IgD-negative memory B cell (primary cell): ENCODE results near the gene ZCCHC14. TPM values are rescaled to one million over a fixed set of nuclear protein-coding genes. Genes with fewer than 3 reads are reported as not detected.
"Not testable (repeated sequence)": the region's sequence is repeated elsewhere in the genome, so short reads cannot be mapped to it uniquely, and the experiment has no call there.

ENCODE experiments used
- H3K27ac Mint-ChIP-seq, 3 donors: one replicate each; pipeline ENCODE4 v1.8.0; 2020 to 2022; ENCODE audit warnings: mild to moderate bottlenecking in 3 of 3, mixed read lengths in 3 of 3, moderate library complexity in 1 of 3
- H3K27me3 Mint-ChIP-seq: one replicate; pipeline ENCODE4 v1.8.0; 2021; ENCODE audit warnings: mixed read lengths
- H3K36me3 Mint-ChIP-seq: one replicate; pipeline ENCODE4 v1.8.0; 2020; ENCODE audit warnings: mild to moderate bottlenecking, mixed read lengths
- H3K4me1 Mint-ChIP-seq, 3 donors: one replicate each; pipeline ENCODE4 v1.8.0; 2020 to 2022; ENCODE audit warnings: mixed read lengths in 3 of 3, mild to moderate bottlenecking in 1 of 3
- H3K4me3 Mint-ChIP-seq, 4 donors: one replicate each; pipeline ENCODE4 v1.8.0; 2020 to 2022; ENCODE audit warnings: mild to moderate bottlenecking in 4 of 4, mixed read lengths in 4 of 4, moderate library complexity in 3 of 4
- H3K9me3 Mint-ChIP-seq, 3 donors: one replicate each; pipeline ENCODE4 v1.8.0; 2020 to 2021; ENCODE audit warnings: mixed read lengths in 3 of 3, mild to moderate bottlenecking in 1 of 3
- polyA plus RNA-seq: library from polyadenylated mRNA; unstranded; fragments of 300-500 nt; fragmentation: Illumina TruSeq; gene quantifications from one replicate; pipeline ENCODE4 v1.2.3, GENCODE V29; 2021

ZCCHC14 gene
- polyA plus RNA-seq, 1 donor from 2014 or later = 0.53 TPM

DNA sequence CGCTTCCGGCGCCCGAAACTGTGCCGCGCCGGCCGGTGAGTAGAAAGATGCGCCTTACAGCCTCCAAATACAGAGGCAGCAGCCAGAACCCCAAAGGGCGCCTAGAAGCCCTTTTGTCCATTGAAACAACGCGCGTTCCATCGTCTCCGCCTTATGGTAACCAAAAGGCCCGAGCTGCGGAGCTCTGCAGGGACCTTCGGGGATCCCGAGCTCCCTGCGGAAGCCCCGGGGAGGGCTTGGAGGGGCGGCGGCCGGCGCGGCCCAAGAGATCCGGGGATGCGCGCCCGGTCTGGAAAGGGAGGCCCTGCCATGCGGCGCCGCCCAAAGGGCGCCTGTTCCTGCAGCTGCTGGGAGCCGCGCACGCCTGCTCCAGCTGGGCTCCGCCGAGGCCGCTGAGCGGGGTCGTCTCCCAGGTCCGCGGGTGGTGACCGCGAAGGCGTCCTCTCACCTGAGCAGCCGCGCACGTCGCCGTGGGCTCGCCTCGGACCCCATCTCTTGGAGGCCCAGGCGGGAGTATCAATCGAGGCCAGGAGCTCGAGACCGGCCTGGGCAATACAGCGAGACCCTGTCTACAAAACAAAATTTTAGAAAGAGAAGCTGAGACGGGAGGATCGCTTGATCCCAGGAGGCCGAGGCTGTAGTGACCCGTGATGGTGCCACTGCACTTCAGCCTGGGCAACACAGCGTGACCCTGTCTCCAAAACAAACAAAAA lies 108.5 kb downstream of the ZCCHC14 start:
- no peaks in the 10 kb centered on the region for H3K27me3 Mint-ChIP-seq
- peak overlapping the region; percentile 92 to 98 (median 97) for H3K4me3 Mint-ChIP-seq
- H3K9me3 Mint-ChIP-seq = no peaks in the 10 kb centered on the region
- H3K36me3 Mint-ChIP-seq = peaks cover 7% of the 10 kb centered on the region
- H3K27ac Mint-ChIP-seq = peak overlapping the region; percentile 96 to 100 (median 99)
- peaks cover 30 to 43% (median 33%) of the 10 kb centered on the region in 3 donors for H3K4me1 Mint-ChIP-seq

DNA sequence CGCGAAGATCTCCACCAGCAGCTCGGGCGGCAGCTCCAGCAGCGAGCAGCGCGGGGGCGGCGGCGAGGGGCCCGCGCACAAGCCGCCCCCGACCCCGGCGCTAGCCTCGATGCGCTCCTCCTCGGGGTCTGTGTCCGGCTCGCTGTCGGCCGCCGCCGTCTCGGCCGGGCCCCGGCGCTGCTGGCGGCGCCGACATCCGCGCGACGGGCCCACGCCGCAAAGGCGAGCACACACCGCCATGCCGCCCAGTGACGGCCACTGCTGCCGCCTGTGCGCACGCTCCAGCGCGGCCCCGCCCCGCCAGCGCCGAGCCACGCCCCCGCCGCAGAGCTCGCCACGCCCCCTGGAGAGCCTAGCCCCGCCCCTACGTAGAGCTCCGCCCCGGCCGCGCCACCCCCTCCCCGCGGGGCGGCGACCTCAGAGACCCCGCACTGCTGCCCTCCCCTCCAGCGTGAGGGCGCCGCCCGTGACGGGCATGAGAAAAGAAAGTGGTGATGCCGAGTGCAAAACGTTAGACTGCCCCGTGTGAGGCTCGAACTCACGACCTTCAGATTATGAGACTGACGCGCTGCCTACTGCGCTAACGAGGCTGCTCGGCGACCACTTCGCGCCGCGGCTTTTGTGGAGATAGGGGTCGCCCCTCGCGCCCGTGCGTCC lies 109.2 kb downstream of the ZCCHC14 start, which contains the start of gene FBXO31:
TSS of gene FBXO31 (minus strand) at position 272 of the 657 bp plus-strand sequence. CDS start at position 240, 32 bp downstream.
- Mint-ChIP-seq H3K27ac (peak within 1 kb of the TSS; percentile 96 to 100 (median 99)), H3K27me3 (no peaks in the 10 kb centered on the region), H3K9me3 (no peaks in the 10 kb centered on the region), H3K4me3 (peak within 1 kb of the TSS; percentile 92 to 98 (median 97)), H3K4me1 (peaks cover 30 to 45% (median 35%) of the 10 kb centered on the region in 3 donors), H3K36me3 (peaks cover 7% of the 10 kb centered on the region)

DNA sequence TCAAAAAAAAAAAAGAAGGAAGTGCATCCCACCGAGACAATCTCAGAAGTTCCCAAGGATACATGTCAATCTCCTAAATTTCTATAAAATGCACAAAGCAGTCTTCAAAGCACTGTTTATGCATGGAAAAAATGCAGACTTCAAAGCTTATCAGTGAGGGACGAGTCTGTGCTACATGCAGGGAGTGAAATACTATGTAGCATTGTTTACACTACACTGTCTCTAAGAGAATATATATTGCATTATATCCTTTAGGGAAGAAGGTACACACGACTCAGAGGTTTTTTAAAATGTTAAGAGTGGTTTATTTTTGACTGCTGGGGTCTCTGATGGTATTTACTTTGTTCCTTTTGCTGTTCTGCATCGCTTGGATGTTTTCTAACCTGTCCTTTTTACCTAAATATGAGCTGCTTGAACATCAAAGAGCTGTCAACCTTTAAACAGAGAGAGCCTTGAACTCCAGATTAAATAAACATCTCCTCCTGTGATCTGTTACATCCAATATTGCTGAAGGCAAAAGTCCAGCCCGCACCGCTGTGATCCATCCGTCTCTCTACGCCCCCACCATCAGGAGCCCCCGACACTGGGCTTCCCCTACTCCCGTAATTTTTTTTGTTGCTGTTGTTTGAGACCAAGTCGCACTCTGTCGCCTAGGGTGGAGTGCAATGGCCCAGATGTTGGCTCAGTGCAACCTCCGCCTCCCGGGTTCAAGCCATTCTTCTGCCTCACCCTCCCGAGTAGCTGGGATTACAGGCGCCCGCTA lies 110.6 kb downstream of the ZCCHC14 start:
- Mint-ChIP-seq H3K9me3 (no peaks in the 10 kb centered on the region), H3K4me3 (peak overlapping the region; percentile 85 to 95 (median 92)), H3K4me1 (peaks cover 18 to 32% (median 27%) of the 10 kb centered on the region in 3 donors), H3K27me3 (no peaks in the 10 kb centered on the region), H3K27ac (peak overlapping the region; percentile 78 to 93 (median 92)), H3K36me3 (peaks cover 7% of the 10 kb centered on the region)

DNA sequence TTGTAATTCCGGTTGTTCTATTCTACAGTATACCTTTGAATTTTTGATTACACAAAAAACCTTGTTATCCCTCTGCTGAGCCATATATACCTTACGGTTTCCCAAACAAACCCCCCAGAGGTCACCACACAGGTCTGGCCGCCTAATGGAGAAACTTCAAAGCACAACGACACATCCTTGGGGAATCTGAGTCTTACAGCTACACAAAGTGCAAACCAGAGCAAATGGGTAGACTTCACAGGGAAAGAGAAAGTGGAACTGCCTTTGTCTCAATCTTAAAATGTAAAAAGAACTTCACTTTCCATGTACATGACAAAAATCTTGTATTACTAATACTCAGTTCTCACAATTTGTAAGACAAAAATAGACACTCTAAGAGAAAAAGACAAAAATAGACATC lies 111.9 kb downstream of the ZCCHC14 start:
- Mint-ChIP-seq H3K4me1 (peaks cover 16 to 30% (median 22%) of the 10 kb centered on the region in 3 donors), H3K4me3 (peak overlapping the region; percentile 70 to 96 (median 87)), H3K27ac (peak overlapping the region in 2 of 3 donors; percentile 20 to 92), H3K36me3 (peaks cover 4% of the 10 kb centered on the region), H3K9me3 (no peaks in the 10 kb centered on the region), H3K27me3 (no peaks in the 10 kb centered on the region)

DNA sequence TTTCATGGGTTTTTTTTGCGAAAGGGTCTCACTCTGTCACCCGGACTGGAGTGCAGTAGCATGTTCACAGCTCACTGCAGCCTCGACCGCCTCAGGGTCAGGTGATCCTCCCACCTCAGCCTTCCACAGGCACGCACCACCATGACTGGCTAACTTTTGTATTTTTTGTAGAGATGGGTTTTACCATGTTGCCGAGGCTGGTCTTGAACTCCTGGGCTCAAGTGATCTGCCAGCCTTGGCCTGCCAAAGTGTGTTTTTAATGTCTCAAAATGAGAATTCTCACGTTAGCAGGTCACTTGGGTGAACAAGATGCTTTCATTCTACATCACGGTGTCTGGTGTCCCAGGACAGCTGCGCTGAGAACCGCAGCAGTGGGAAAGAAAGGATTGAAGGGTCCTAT lies 112.4 kb downstream of the ZCCHC14 start:
- Mint-ChIP-seq H3K36me3 (peaks cover 4% of the 10 kb centered on the region), H3K9me3 (no peaks in the 10 kb centered on the region), H3K27ac (peak overlapping the region in 1 of 3 donors; percentile 92), H3K4me3 (peak overlapping the region in 3 of 4 donors; percentile 85 to 96 (median 89)), H3K4me1 (peaks cover 20 to 28% (median 21%) of the 10 kb centered on the region in 3 donors), H3K27me3 (no peaks in the 10 kb centered on the region)

DNA sequence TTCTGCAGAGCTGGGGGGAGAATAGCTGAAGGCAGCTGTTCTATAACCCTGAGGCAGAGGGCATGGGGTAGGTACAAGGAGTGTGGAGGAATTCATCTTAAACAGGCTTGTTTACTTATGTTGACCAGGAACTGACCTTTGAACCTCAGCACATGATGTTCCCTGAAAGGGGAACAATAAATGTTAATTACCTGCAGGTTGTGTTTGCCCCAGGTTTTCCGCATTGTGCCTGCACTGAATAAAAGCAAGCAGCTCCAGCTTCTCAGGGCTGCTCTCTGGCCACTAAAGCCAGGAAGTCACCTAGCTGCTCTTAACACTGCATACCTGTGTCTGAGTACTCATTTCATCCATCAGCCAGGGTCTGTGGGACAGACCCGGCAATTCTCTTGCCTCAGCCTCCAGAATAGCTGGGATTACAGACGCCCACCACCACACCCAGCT lies 113.5 kb downstream of the ZCCHC14 start:
- Mint-ChIP-seq H3K27ac (peak overlapping the region in 2 of 3 donors; percentile 39 to 41), H3K4me1 (peaks cover 20 to 28% (median 20%) of the 10 kb centered on the region in 3 donors)
- not testable (repeated sequence) for H3K27me3 Mint-ChIP-seq, H3K36me3 Mint-ChIP-seq, H3K4me3 Mint-ChIP-seq, H3K9me3 Mint-ChIP-seq

DNA sequence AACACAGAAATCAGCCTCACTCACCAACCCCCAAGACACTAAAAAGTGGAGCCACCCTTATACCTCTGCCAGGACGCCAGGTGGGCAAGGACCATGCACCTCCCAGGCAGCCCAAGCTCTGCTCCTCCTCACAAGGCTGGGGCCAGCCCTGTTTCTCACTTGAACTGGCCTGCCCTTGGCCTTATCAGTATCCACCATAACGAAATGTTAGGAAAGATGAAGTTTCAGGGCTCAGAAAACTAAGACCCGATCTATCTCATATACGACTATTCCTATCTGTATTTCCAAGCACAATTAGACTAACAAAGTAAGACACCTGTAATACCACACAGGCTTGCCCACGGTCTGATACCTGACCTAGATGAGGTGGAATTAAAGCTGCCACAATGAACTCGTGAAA lies 116.2 kb downstream of the ZCCHC14 start:
- no peak overlapping the region for H3K4me3 Mint-ChIP-seq

DNA sequence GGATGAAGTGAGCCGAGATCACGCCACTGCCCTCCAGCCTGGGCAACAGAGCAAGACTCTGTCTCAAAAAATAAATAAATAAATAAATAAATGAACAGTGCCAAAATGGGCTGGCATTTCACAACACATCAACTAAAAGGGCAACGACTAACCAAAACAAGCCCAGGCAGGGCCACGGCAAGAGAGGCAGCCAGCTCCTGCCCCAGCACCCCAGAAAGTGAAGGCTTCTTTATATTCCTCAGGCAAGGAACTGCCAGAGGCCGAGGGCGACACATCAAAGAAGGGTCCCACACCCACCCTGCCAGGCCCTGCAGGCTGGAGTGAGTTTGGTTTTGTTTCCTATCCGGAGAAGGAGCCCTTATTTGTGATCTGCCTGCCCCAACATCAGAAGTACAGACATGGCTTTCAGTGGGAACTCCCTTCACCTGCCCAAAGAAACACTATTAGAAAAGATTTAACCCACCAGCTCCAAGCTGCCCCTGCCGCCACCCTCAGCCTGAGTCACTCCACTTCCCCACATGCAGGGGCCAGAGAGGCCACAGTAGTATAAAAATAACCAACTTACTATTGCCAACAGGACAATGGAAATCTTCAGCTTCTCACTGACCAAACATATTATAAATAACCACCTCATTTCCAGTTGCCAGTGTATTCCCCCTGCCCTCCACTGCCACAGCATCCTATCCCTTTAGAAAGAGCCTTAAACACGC lies 117.2 kb downstream of the ZCCHC14 start:
- Mint-ChIP-seq H3K9me3 (no peaks in the 10 kb centered on the region), H3K27ac (no peak overlapping the region), H3K4me1 (peaks cover 12 to 18% (median 15%) of the 10 kb centered on the region in 3 donors), H3K27me3 (no peaks in the 10 kb centered on the region), H3K4me3 (peak overlapping the region in 1 of 4 donors; percentile 41), H3K36me3 (no peaks in the 10 kb centered on the region)

More for the DNA sequence above, 116.2 kb downstream of the ZCCHC14 start:
- Mint-ChIP-seq H3K27me3 (no peaks in the 10 kb centered on the region), H3K27ac (no peak overlapping the region), H3K9me3 (no peaks in the 10 kb centered on the region), H3K4me1 (peaks cover 19 to 26% (median 19%) of the 10 kb centered on the region in 3 donors), H3K36me3 (peaks cover 4% of the 10 kb centered on the region)

DNA sequence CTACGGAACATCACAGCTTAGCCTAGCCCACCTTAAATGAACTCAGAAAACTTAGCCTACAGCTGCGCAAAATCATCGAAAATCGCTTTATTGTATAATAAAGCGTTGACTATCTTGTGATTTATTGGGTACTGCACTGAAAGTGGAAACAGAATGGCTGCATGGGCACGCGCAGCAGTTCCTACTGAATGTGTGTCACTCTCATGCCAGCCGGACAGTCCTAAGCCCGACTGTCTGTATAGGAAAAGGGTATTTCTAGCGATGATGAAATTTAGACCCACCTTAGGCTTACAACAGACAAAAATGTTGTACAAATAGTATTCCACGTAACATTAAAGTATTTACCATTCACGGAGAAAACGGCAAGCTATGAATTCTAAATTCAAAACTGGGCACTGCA lies 118.5 kb downstream of the ZCCHC14 start:
- Mint-ChIP-seq H3K36me3 (no peaks in the 10 kb centered on the region), H3K4me3 (no peak overlapping the region), H3K27ac (no peak overlapping the region), H3K4me1 (peaks cover 10 to 17% (median 13%) of the 10 kb centered on the region in 3 donors), H3K9me3 (no peaks in the 10 kb centered on the region), H3K27me3 (no peaks in the 10 kb centered on the region)

DNA sequence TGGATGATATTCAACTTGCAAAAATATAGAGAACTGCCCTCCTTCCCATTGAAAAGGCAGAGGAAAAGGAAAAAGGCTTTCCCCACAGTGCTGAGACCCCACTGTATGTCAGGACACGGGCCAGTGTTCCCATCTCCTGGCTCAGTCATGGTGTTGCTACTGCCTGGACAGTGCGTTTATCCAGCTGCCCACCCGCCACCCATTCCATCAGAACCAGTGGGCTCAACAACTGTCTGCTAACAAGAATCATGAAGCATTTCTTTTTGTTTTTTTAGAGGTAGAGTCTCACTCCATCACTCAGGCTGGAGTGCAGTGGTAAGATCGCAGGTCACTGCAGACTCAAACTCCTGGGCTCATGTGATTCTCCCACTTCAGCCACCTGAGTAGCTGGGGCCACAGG lies 120.5 kb downstream of the ZCCHC14 start:
- H3K9me3 Mint-ChIP-seq = no peaks in the 10 kb centered on the region

DNA sequence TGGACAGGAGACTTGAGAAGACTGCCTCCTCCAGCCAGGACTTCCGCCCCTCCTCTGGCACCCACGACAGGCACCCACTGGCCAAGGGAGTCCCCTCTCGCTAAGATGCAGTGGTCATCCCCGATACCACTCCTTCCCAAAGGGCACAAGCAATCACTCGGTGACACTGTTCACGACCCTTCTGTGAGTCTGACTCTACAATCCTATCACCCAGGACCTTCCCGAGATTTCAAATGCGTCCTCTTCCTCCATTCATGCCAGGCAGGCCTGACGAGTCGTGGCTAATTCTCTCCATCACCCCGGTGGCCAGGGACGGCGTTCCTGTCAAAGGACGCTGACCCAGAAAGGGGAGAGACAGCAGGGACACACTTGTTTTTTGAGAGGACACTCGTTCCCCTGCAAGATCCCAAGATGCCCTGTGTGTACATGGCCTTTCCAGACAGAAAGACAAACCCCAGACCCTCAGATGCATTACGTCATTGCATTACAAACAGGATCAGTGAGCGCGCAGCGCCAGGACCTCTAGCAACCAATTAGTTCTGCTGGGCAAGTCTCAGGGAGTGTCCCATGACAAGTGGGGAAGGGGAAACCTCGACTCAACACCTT lies 121.5 kb downstream of the ZCCHC14 start:
- Mint-ChIP-seq H3K27ac (no peak overlapping the region), H3K27me3 (no peaks in the 10 kb centered on the region), H3K4me3 (peak overlapping the region in 1 of 4 donors; percentile 50), H3K36me3 (no peaks in the 10 kb centered on the region), H3K9me3 (no peaks in the 10 kb centered on the region), H3K4me1 (peaks cover 23 to 27% (median 24%) of the 10 kb centered on the region in 3 donors)

More for the DNA sequence above, 120.5 kb downstream of the ZCCHC14 start:
- Mint-ChIP-seq H3K27me3 (no peaks in the 10 kb centered on the region), H3K4me1 (peaks cover 23 to 29% (median 24%) of the 10 kb centered on the region in 3 donors), H3K4me3 (no peak overlapping the region), H3K36me3 (no peaks in the 10 kb centered on the region), H3K27ac (no peak overlapping the region)

DNA sequence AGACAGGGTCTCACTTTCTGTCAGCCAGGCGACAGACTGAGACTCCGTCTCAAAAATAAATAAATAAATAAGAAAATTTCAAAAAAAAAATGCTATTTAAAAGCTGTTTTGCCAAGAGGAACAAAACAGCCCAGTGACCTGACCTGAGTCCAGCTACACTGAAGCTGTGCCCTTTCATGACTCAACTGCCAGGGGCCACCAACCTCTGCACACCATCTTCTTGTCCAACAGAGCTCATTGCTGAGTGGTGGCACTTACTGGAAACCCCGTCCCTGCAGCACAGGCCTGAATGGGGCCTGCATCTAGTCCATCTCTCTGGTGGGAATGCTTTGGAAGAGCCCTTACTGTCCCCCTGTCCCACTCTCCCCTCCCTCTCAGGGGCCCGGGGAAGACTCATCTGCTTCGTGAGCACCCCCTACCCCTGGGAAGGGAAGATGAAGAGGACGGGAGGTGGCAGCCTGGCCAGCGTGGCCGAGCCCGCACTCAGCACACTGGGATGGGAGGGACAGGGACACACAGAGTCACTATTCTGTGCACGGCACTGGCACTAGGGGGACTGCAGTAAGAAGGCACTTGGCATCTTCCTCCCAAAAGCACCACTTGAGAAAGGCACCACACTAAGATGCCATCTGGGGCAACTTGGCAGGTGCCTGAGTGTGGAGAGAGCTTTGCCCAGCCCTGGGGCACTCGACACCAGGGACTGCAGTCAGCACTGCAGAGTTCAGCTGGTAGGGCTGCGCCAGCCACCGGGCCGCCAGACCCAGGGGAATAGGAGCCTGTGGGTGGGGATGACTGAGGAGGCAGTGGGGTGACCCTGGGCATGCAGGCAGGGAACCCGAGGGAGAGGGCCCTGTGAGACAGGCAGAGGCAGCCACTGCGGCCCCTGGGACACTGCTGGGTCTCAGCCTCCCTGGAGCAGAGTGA lies 122.8 kb downstream of the ZCCHC14 start:
- H3K27me3 Mint-ChIP-seq = no peaks in the 10 kb centered on the region
- no peaks in the 10 kb centered on the region for H3K9me3 Mint-ChIP-seq
- no peak overlapping the region for H3K4me3 Mint-ChIP-seq
- H3K4me1 Mint-ChIP-seq = peaks cover 19 to 27% (median 24%) of the 10 kb centered on the region in 3 donors
- no peaks in the 10 kb centered on the region for H3K36me3 Mint-ChIP-seq
- H3K27ac Mint-ChIP-seq = peak overlapping the region in 1 of 3 donors; percentile 92

DNA sequence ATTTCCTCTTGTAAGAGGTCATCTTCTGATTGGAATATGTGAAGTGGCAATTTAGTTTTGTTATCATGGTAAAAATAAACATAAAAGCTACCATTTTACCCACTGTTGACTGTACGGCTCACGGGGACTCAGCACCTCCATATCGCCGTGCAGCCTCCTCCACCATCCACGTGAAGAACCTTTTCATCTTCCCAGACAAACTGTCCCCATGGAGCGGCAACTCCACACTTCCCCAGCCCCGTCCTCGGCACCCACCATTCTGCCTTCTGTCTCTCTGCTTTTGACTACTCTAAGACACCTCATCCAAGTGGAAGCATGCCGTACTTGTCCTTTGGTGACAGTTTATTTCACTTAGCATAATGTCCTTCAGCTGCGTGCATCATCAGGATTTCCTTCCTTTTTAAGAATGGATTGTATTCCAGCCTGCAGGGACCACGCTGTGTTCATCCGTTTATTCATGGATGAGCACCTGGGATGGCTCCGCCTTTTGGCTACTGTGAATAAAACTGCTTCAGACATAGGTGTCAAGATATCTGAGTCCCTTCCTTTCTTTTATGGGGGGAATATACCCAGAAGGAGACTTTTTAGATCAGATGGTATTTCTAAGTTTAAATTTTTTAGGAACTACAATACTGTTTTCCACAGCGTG lies 123.6 kb downstream of the ZCCHC14 start:
- no peaks in the 10 kb centered on the region for H3K27me3 Mint-ChIP-seq
- H3K27ac Mint-ChIP-seq = peak overlapping the region in 1 of 3 donors; percentile 92
- H3K4me1 Mint-ChIP-seq = peaks cover 19 to 27% (median 22%) of the 10 kb centered on the region in 3 donors
- peak overlapping the region in 1 of 4 donors; percentile 13 for H3K4me3 Mint-ChIP-seq
- no peaks in the 10 kb centered on the region for H3K36me3 Mint-ChIP-seq
- H3K9me3 Mint-ChIP-seq = no peaks in the 10 kb centered on the region
